ENCODE results near the gene FBXW12. TPM values are rescaled to one million over a fixed set of nuclear protein-coding genes. Genes with fewer than 3 reads are reported as not detected.

The FBXW12 gene
- total RNA-seq, 1 experiment from 2014 or later: not detected

- CTCF ChIA-PET: no interaction called here
- TF ChIP-seq, protein P1, sequence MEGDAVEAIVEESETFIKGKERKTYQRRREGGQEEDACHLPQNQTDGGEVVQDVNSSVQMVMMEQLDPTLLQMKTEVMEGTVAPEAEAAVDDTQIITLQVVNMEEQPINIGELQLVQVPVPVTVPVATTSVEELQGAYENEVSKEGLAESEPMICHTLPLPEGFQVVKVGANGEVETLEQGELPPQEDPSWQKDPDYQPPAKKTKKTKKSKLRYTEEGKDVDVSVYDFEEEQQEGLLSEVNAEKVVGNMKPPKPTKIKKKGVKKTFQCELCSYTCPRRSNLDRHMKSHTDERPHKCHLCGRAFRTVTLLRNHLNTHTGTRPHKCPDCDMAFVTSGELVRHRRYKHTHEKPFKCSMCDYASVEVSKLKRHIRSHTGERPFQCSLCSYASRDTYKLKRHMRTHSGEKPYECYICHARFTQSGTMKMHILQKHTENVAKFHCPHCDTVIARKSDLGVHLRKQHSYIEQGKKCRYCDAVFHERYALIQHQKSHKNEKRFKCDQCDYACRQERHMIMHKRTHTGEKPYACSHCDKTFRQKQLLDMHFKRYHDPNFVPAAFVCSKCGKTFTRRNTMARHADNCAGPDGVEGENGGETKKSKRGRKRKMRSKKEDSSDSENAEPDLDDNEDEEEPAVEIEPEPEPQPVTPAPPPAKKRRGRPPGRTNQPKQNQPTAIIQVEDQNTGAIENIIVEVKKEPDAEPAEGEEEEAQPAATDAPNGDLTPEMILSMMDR (IDR thresholded peaks at IDR 0.05; ENCODE audit: unreplicated experiment): no peak
- BruUV-seq (replicated peaks): no TSS peak
- Mint-ChIP-seq H3K9me3 (ENCODE audit: low read depth, unreplicated experiment) (no peaks in the 10 kb centered on the region), H3K27ac (ENCODE audit: unreplicated experiment) (no peak overlapping the region), H3K4me3 (ENCODE audit: low read depth, unreplicated experiment) (no peak overlapping the region), H3K27me3 (ENCODE audit: unreplicated experiment) (no peaks in the 10 kb centered on the region), H3K36me3 (ENCODE audit: insufficient read depth, unreplicated experiment) (peaks cover 63% of the 10 kb centered on the region), H3K4me1 (ENCODE audit: low read depth, unreplicated experiment) (peaks cover 51% of the 10 kb centered on the region)
- intact Hi-C loops (cut with micrococcal nuclease; ENCODE audit: unreplicated experiment): no loop called here
- no peak for DNase-seq
These were observed 51.3 kb downstream of the FBXW12 start for GRCh38 chr3:48423241-48423882.

DNA sequence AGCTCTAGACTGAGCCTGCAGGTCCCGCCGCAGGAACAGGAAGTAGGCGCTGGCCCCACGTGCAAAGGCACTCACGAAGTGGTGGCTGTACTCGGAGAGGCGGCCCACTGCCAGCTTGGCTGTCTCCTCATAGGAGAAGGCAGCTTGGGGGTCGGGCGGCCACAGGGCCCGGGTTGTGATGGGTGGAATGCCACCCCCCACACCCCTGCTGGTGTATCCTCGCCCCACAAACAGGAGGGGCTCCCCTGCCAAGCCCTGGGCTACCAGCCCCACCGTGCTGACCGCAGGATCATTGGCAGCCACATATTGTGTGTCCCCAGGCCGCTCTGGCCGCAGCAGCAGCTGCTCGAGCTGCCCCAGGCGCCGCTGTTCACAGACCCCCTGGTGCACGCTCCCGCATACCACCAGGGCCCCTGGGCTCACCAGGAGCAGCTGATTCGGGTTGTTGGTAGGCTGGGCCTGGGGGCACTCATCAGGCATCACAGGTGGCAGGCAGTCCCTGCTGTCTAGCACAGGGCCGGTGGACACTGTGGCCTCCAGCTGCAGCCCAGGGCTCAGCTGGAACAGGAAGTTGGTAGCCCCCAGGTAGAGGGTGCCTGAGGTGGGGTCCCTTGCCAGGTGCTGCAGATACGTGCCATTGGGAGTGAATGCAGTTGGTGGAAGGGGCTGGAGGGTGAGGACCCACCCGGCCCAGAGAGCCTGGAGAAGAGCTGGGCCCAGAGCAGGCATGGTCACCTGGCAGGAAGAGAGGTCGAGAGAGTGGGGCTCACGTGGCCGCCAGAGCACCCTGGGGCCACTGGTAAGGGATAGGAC lies 52.1 kb downstream of the FBXW12 start:
- no TSS peak for BruUV-seq (replicated peaks)

DNA sequence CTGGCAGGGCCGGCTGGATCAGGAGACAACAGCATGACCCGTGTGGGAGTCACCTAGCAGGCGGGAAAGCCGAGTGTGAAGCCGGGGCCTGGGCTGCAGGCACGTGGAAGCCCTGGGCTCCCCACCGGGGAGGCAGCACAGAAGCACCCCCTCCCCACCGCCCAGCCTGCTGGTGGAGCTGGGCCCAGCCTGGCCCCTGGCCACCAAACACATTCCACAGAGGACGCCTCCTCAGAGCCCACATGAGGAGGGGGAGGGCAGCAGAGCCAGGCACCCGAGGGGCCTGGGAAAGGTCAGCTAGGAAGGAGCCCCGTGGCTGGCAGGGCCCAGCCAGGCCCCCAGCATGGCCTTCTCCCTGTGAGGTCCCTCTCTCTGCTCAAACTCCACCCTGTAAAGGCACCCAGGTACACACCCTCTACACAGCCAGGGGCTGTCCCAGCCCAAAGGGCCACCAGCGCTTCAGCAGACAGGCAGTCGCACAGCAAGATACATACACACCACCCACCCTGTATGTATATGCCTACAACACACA lies 53.3 kb downstream of the FBXW12 start:
- Mint-ChIP-seq H3K27me3 (ENCODE audit: unreplicated experiment) (no peaks in the 10 kb centered on the region), H3K27ac (ENCODE audit: unreplicated experiment) (no peak overlapping the region), H3K4me3 (ENCODE audit: low read depth, unreplicated experiment) (peak overlapping the region; percentile 80), H3K36me3 (ENCODE audit: insufficient read depth, unreplicated experiment) (peaks cover 61% of the 10 kb centered on the region), H3K9me3 (ENCODE audit: low read depth, unreplicated experiment) (no peaks in the 10 kb centered on the region), H3K4me1 (ENCODE audit: low read depth, unreplicated experiment) (peaks cover 56% of the 10 kb centered on the region)
- intact Hi-C loops (cut with micrococcal nuclease; ENCODE audit: unreplicated experiment): no loop called here
- TF ChIP-seq, protein P1 (IDR thresholded peaks at IDR 0.05; ENCODE audit: unreplicated experiment): no peak
- no TSS peak for BruUV-seq (replicated peaks)
- no peak for DNase-seq
- CTCF ChIA-PET: no interaction called here

More for the DNA sequence above, 52.1 kb downstream of the FBXW12 start:
- TF ChIP-seq, protein P1 (IDR thresholded peaks at IDR 0.05; ENCODE audit: unreplicated experiment): no peak
- Mint-ChIP-seq H3K27ac (ENCODE audit: unreplicated experiment) (peak overlapping the region; percentile 27), H3K4me1 (ENCODE audit: low read depth, unreplicated experiment) (peaks cover 52% of the 10 kb centered on the region), H3K4me3 (ENCODE audit: low read depth, unreplicated experiment) (no peak overlapping the region), H3K9me3 (ENCODE audit: low read depth, unreplicated experiment) (no peaks in the 10 kb centered on the region), H3K27me3 (ENCODE audit: unreplicated experiment) (no peaks in the 10 kb centered on the region), H3K36me3 (ENCODE audit: insufficient read depth, unreplicated experiment) (peaks cover 60% of the 10 kb centered on the region)
- CTCF ChIA-PET: no interaction called here
- intact Hi-C loops (cut with micrococcal nuclease; ENCODE audit: unreplicated experiment): no loop called here
- DNase-seq: no peak

DNA sequence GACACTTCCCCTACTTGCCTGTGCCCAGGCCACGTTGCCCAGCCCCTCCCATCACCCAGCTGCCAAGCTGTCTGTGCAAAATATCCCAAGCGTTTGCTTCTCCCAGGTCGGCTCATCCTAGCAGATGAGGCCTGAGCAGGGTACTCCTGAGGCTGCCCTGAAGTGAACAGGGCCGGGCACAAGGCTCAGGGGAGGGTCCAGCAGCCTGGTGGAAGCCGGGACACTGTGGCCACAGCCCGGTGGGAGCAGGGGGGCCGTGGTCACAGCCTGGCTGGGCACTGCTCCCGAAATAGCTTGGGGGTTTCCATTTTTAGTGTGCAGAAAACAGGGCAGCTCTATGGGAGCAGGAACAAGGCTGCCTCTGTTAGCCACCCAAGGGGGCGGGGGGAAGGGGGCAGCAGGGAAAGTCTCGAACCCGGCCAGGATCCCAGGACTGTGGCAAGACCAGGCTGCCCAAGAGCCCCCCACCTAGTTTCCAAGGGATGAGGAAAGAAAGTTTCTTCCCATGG lies 54.4 kb downstream of the FBXW12 start:
- peak overlapping the region; percentile 77 for H3K27ac Mint-ChIP-seq (ENCODE audit: unreplicated experiment)
- TF ChIP-seq, protein P1 (IDR thresholded peaks at IDR 0.05; ENCODE audit: unreplicated experiment): no peak
- intact Hi-C loops (cut with micrococcal nuclease; ENCODE audit: unreplicated experiment): no loop called here
- peaks cover 58% of the 10 kb centered on the region for H3K36me3 Mint-ChIP-seq (ENCODE audit: insufficient read depth, unreplicated experiment)
- H3K4me1 Mint-ChIP-seq (ENCODE audit: low read depth, unreplicated experiment): peaks cover 67% of the 10 kb centered on the region
- peak overlapping the region; percentile 80 for H3K4me3 Mint-ChIP-seq (ENCODE audit: low read depth, unreplicated experiment)
- no TSS peak for BruUV-seq (replicated peaks)
- no peaks in the 10 kb centered on the region for H3K9me3 Mint-ChIP-seq (ENCODE audit: low read depth, unreplicated experiment)
- DNase-seq: no peak
- CTCF ChIA-PET: interaction anchor here (0.6 to 2.0 kb wide), 3 partner anchors 10 to 33 kb away, joined by 3 to 9 read pairs (median 3); no protein-coding TSS in a partner anchor
- no peaks in the 10 kb centered on the region for H3K27me3 Mint-ChIP-seq (ENCODE audit: unreplicated experiment)

Measured in Calu3 (cell line).